Gastrocnemius medialis (tissue), 4 donors: ENCODE measurements around the gene ATG9A. TPM values are rescaled to one million over a fixed set of nuclear protein-coding genes. Genes with fewer than 3 reads are reported as not detected.
A peak's percentile ranks its signal among the peaks of the same experiment; 100 is the strongest.

ENCODE experiments used
- ATAC-seq, 2 donors: fragments of 150-250 bp; one replicate each; pipeline ENCODE4 v1.9.1; 2016
- DNase-seq, 2 donors: peaks; one replicate each; pipeline ENCODE4 v3.0.0-alpha.2; 2019
- H3K27ac ChIP-seq, 4 donors: fragments of 200-600 bp; sonication (generic); 1 replicate in 1 of 4; 2 replicates in 3 of 4; pipeline ENCODE4 v1.5.1; 2016 to 2018; ENCODE audit warnings: mild to moderate bottlenecking in 2 of 4, moderate library complexity in 1 of 4
- H3K27me3 ChIP-seq, 3 donors: fragments of 200-600 bp; sonication (generic) in 2 of 3; 1 replicate in 1 of 3; 2 replicates in 2 of 3; pipeline versions ENCODE4 v1.5.1 to v1.6.0; 2016 to 2019; ENCODE audit warnings: mild to moderate bottlenecking in 1 of 3, moderate library complexity in 1 of 3
- H3K36me3 ChIP-seq, 2 donors: fragments of 200-600 bp; sonication (generic) in 1 of 2; one replicate each; pipeline ENCODE4 v1.5.1; 2017 to 2018
- H3K4me1 ChIP-seq, 2 donors: fragments of 200-600 bp; sonication (generic) in 1 of 2; one replicate each; pipeline ENCODE4 v1.5.1; 2016 to 2017; ENCODE audit warnings: mild to moderate bottlenecking in 2 of 2
- H3K4me3 ChIP-seq, 4 donors: fragments of 200-600 bp; sonication (generic) in 3 of 4; 1 replicate in 1 of 4; 2 replicates in 3 of 4; pipeline ENCODE4 v1.5.1; 2016 to 2019; ENCODE audit warnings: mild to moderate bottlenecking in 2 of 4
- H3K9me3 ChIP-seq, 3 donors: fragments of 200-600 bp; sonication (generic) in 2 of 3; 1 replicate in 1 of 3; 2 replicates in 2 of 3; pipeline ENCODE4 v1.5.1; 2016 to 2019
- CTCF ChIP-seq, 5 experiments: fragments of 450-650 bp in 3 of 5; fragments of 200-600 bp in 2 of 5; sonication (generic) in 2 of 5; IDR thresholded peaks in 4 of 5; conservative IDR thresholded peaks in 1 of 5; 1 replicate in 4 of 5; 2 replicates in 1 of 5; pipeline ENCODE4 v1.5.1; 2016 to 2019; ENCODE audit warnings: antibody characterized with exemption in 5 of 5, mild to moderate bottlenecking in 3 of 5, moderate library complexity in 3 of 5
- POLR2A ChIP-seq, 2 donors: fragments of 450-650 bp; IDR thresholded peaks; one replicate each; pipeline ENCODE4 v1.6.1; 2017; ENCODE audit warnings: antibody characterized with exemption in 2 of 2, mild to moderate bottlenecking in 2 of 2, moderate library complexity in 2 of 2
- in situ Hi-C, 4 donors: fragments of 200-750 bp; cut with MboI; loops; one replicate each; pipeline versions ENCODE4 v1.15.0 to v1.8.0; 2017; ENCODE audit warnings: low sequenced_read_pairs in 4 of 4
- intact Hi-C: fragments of 100-400 bp; cut with DNase I; formaldehyde crosslinking; loops from one replicate; pipeline ENCODE4 v1.15.1; 2023; ENCODE audit warnings: low total_unique reads
- total RNA-seq, 4 donors: library from RNA; depleted of rRNA; stranded (reverse); fragments of >200 nt; gene quantifications; one replicate each; pipeline versions ENCODE4 v1.1.0 to v1.2.3, GENCODE V29; 2016

ATG9A gene
- total RNA-seq, 4 donors from 2014 or later, result 111 to 208 (median 176) TPM

GRCh38 chr2:219214141-219214540 is 15.3 kb downstream of the ATG9A start:
- Histone ChIP-seq H3K4me1 (peaks cover 9 to 17% of the 10 kb centered on the region in 2 donors), H3K9me3 (no peaks in the 10 kb centered on the region), H3K4me3 (no peak overlapping the region), H3K27ac (no peak overlapping the region), H3K27me3 (no peaks in the 10 kb centered on the region), H3K36me3 (peaks cover 0 to 70% of the 10 kb centered on the region in 2 donors)
- no peak for DNase-seq
- intact Hi-C loops, result no loop called here
- in situ Hi-C loops, result no loop called here
- no peak for ATAC-seq
- TF ChIP-seq CTCF (IDR thresholded peaks at IDR 0.05 in 4 of 5, conservative IDR thresholded peaks at IDR 0.05 in 1 of 5), result no peak
- no peak for TF ChIP-seq POLR2A (IDR thresholded peaks at IDR 0.05)

GRCh38 chr2:219213486-219214071 is 15.9 kb downstream of the ATG9A start:
- DNase-seq (no peak), ATAC-seq (no peak)
- Histone ChIP-seq H3K4me3 (no peak overlapping the region), H3K4me1 (peaks cover 7 to 14% of the 10 kb centered on the region in 2 donors), H3K36me3 (peaks cover 0 to 76% of the 10 kb centered on the region in 2 donors), H3K27me3 (no peaks in the 10 kb centered on the region), H3K9me3 (no peaks in the 10 kb centered on the region), H3K27ac (no peak overlapping the region)
- intact Hi-C loops, result no loop called here
- no peak for TF ChIP-seq CTCF (IDR thresholded peaks at IDR 0.05 in 4 of 5, conservative IDR thresholded peaks at IDR 0.05 in 1 of 5)
- in situ Hi-C loops, result no loop called here

- peaks cover 11% of the 10 kb centered on the region in 2 donors for H3K4me1 ChIP-seq
- H3K36me3 ChIP-seq, result peaks cover 0 to 81% of the 10 kb centered on the region in 2 donors
- H3K9me3 ChIP-seq, result no peaks in the 10 kb centered on the region
- in situ Hi-C loops (no loop called here), intact Hi-C loops (no loop called here)
- ATAC-seq, result no peak
- TF ChIP-seq POLR2A (IDR thresholded peaks at IDR 0.05) (no peak), CTCF (IDR thresholded peaks at IDR 0.05 in 4 of 5, conservative IDR thresholded peaks at IDR 0.05 in 1 of 5) (no peak)
- H3K27me3 ChIP-seq, result no peaks in the 10 kb centered on the region
- peak in 1 of 2 donors; percentile 5 for DNase-seq
- no peak overlapping the region for H3K4me3 ChIP-seq
- no peak overlapping the region for H3K27ac ChIP-seq
Observed at GRCh38 chr2:219213026-219213415, 16.4 kb downstream of the ATG9A start.

GRCh38 chr2:219210886-219211362 is 18.5 kb downstream of the ATG9A start:
- TF ChIP-seq POLR2A (IDR thresholded peaks at IDR 0.05) (no peak), CTCF (IDR thresholded peaks at IDR 0.05 in 4 of 5, conservative IDR thresholded peaks at IDR 0.05 in 1 of 5) (no peak)
- ATAC-seq (no peak), DNase-seq (no peak)
- in situ Hi-C loops (no loop called here), intact Hi-C loops (no loop called here)
- Histone ChIP-seq H3K36me3 (peaks cover 0 to 76% of the 10 kb centered on the region in 2 donors), H3K27me3 (no peaks in the 10 kb centered on the region), H3K9me3 (no peaks in the 10 kb centered on the region), H3K4me1 (peaks cover 15 to 17% of the 10 kb centered on the region in 2 donors), H3K4me3 (no peak overlapping the region), H3K27ac (no peak overlapping the region)
